Measurements from ENCODE around the gene RPL22. TPM values are rescaled to one million over a fixed set of nuclear protein-coding genes. Genes with fewer than 3 reads are reported as not detected.

RPL22 gene
- 100 to 1,000 TPM; 264 to 275 TPM for total RNA-seq
- long read RNA-seq, transcript RPL22-201 (4 exons, 2,078 nt), result major isoform, 78 of 84 reads
- long read RNA-seq, partial matches to known transcripts, result 0 of 84 reads
- long read RNA-seq, other reads (novel, unspliced or antisense), result 3 of 84 reads

DNA sequence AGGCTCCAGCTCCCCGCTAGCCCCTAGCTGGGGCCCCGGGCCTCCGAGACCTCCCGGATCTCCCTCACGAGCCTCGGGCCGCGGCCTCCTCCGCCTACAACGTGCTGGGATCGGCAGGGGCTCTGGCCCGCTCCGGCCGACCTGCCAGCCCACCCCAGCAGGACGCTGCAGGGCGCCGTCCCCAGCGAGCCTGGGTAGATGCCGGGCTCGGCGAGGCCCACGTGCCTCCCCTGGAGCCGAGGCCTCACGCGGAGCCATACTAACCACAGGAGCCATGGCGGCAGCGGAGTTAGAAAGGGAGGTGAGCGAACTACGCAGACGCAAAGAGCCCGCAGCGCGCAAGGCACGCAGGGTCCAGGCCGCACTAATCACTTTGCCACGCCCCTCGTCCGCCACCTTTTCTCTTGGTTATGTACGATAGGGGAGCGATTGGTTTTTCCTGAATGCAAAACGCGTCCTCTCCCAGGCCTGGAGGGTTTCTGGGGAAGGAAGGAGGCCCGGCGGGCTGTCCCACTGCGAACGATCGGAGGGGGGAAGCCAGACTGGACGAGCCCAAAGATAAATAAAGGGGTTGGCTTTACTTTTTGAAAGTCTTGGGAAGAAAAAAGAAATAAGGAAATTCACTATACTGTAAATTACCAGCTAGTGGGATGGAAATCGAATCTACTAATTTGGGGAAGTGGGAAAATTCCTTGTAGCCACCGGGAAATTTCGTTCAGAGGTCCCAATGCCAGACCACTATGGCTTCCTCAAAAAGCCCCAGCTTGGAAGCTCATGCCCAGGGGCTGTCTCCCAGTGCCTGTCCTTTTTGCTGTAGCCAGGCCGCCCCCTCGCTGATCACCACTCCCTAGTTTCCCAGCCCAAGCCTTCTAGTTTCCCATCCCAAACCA is at the start of gene RPL22:
RPL22 (minus strand) TSS at position 298 of the 890 bp plus-strand sequence; CDS start at position 276, 22 bp downstream.
- ATAC-seq, result peak; percentile 98 to 99
- intact Hi-C loops (cut with DNase I), result loop anchor here in 1 of 2 donors (5.0 kb wide), 1 partner anchor 38 kb away; the partner anchor contains the start of gene ICMT
- peak; percentile 99 for DNase-seq

DNA sequence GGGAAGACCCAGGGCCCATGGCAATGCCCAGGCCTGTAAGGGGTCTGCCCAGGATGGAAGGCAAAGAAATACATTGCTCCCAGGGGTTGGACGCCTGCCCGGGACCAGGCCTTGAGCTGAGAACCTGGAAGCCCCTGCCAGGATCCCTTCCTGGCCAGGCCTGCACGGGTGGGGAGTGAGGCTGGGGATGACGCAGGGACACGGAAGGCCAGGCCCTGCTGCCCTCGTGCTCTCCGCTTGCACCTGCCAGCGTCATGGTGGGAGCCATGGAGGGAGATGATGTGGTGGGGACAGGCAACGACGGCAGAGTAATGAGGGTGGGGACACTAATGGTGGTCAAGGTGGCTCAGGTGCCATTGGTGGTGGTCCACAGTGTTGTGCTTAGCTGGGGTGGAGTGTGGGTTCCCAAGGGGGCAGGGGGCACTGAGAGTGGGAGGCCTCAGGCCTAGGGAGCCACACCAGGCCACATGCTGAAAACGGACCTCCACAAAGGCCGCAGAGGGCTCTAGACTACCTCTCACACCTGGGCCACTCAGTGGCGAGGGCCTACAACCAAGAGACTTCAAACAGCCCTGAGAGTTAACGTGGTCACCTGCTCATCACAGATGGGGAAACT is 48.9 kb upstream of the RPL22 start:
- DNase-seq (no peak), ATAC-seq (no peak)
- intact Hi-C loops (cut with DNase I), result loop anchor here (2.0 to 10.0 kb wide), 3 partner anchors 95 to 157 kb away; no protein-coding TSS in a partner anchor

DNA sequence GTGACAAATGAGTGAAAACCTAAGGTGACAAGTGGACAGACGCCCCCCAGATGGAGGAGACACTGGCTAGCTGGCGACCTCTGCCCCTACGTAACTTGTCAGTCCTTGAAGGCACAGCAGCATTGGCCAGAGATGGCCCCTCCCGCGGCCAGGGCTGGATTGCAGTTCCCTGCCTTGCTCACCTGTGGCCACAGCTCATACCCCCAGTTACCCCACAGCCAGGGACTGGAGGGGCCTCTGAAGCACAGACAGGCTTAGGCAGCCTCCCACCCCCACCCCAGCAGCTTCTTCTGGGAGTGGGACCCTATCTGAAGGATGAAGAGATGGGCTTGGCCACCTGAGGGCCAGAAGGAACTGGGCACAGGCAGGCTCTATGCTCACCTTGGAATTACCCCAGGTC is 48.3 kb upstream of the RPL22 start:
- no peak for DNase-seq
- intact Hi-C loops (cut with DNase I), result loop anchor here (2.0 to 10.0 kb wide), 4 partner anchors 95 to 157 kb away; no protein-coding TSS in a partner anchor

DNA sequence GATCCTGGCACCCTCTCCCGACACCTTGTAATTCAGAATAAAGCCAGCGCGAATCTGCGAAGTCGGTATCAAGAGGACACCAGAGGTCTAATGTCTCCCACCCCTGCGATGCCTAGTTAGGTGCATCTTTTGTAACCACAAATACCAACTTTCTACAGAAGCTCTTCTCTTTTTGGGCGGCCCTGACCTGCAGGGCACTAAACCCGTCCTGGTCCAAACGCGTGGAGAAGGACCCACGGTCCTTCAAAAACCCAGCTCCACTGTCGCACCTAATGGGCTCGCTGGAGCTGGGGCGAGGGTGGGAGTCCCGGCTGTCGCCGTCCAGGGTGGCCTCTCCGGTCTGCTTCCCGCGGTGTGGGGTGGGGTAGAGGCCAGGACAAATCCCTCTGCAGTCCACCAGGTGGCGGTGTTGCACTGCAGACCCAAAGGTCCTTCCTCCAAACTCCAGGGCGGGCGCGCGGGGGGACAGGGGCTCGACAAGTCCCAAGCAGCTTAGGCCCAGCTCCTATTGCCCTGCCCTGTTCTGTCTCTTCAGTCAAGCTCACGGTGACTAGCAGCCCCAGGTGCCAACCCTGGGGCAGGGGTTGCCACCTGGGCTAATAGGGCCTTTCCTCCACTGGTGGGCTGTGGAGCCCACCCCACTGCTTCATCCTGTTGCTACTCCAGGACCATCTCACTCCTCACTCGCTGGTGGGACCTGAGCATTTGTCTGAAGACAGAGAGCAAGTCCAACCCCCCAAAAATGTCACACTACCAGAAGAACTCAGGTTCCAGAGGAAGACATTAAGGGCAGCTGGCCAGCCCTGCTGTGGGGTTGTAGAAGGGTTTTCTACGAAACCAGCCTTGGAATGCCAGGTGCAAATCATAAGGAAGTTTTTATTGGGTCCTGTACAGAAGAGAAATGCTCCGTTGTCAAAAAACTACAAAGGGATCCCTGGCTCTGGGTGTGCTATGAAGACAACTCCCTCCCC is 47.4 kb upstream of the RPL22 start:
- intact Hi-C loops (cut with DNase I), result loop anchor here (1.0 to 10.0 kb wide), 4 partner anchors 97 to 158 kb away; no protein-coding TSS in a partner anchor
- DNase-seq (peak; percentile 87), ATAC-seq (peak; percentile 62 to 63)

More for the DNA sequence above, 48.3 kb upstream of the RPL22 start:
- no peak for ATAC-seq

DNA sequence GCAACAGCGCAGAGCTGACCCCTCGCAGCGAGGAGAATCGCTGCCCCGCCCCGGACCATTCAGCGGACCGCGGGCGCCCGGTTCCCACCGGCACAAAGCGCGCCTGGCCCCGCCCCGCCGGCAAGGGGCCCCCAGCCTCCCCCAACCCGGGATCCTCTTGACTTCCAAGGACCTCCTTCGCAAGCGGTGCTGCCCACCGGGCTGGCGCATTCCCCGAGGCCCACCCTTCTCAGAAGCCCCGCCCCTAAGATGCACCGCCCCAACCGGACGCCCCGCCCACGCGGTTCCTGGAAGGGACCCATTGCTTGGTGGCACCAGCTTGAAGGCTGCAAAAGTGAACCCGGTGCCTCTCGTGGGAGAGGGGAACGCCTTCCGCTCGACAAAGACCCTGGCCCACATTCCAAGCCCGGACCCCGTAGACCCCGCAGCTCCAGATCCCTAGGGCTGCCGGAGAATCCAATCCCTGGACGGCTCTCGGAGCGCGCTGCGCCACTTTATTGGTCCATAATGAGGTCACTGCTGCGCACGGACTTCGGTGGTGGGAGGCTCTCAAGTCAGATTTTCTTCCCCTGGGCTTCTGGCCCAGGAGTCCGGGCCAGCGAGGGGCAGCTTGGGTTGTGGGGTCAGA is 46.6 kb upstream of the RPL22 start:
- no peak for DNase-seq
- ATAC-seq, result no peak
- intact Hi-C loops (cut with DNase I), result loop anchor here (1.0 to 10.0 kb wide), 4 partner anchors 97 to 159 kb away; no protein-coding TSS in a partner anchor

DNA sequence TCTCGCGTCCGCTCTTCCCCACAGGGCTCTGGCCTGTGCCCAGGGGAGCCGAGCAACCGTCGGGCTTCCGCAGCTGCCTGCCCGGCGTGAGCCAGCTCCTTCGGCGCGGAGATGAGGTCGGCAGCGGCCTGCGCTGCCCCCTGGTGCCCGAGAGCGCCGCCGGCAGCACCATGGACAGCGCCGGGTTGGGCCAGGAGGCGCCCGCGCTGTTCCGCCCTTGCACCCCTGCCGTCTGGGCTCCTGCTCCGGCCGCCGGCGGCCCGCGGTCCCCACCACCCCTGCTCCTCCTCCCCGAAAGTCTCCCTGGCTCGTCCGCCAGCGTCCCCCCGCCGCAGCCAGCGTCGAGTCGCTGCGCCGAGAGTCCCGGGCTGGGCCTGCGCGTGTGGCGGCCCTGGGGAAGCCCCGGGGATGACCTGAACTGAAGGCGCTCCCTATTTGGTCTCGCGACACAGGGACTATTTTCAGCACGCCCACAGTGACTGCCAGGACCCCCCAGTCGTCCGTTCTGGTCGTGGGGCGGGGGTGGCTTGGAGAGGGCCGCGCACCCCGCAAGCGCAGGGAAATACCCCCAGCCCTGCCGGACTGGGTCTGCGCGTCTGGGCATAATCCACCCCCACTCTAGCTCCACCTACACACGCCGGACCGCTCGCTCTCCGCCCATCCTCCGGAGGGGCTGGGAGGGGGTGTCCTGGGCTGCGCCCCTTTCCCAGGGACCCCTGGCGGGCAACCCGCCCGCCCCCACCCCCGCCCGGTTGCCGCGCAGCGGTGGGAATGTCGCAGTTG is 45.9 kb upstream of the RPL22 start:
- peak; percentile 70 to 79 for ATAC-seq
- peak; percentile 86 for DNase-seq
- intact Hi-C loops (cut with DNase I), result loop anchor here (10.0 kb wide), 2 partner anchors 140 to 160 kb away; no protein-coding TSS in a partner anchor

DNA sequence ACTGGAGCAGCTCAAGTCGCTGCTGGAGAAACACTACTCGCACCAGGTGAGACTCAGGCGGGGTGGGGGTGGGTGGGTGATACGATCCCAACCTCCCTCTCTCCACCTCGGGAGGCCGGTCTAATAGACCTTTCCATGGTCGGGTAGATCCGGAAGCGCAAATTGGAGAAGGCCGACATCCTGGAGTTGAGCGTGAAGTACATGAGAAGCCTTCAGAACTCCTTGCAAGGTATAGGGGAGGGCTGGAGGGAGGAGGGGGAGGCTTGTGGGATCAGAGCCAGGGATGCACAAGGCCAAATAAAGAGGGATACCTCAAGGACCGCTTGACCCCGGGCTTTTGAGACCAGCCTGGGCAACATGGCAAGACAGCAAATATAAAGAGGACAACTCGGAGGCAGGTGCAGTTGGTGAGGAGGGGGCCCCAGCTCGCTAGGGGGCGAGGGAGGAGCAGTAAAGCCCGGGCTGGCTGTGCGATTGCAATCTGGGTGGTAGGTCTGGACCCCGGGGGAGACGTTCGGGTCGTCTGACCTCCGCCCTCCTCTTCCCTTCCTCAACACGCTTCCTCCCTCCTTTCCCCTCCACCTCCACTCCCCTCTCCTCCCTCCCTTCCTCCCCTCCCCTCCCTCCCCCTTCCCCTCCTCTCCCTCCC is 45.1 kb upstream of the RPL22 start:
- DNase-seq (no peak), ATAC-seq (no peak)
- intact Hi-C loops (cut with DNase I), result loop anchor here (5.0 to 10.0 kb wide), 5 partner anchors 37 to 192 kb away; partner anchors contain the start of gene RNF207 (in 1 of the 2)

DNA sequence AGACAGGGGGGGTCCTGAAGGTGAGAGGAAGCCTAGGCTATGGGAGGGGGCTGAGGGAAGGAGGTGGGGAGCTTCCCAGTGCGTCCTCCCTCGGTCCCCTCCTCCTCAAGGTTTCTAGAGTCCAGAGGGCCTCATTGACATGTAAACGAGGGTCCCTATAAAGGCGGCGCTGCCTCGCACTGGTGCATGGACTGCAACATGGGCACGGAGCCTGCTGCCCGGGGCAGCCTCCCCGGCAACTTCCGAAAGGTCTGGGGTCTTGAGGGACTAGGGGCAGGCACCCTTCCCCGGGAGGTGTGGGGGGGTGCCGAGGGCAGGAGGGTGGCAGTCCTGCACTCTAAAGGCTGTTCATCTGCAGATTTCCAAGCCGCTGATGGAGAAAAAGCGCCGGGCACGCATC is 44.6 kb upstream of the RPL22 start, which contains the start of gene HES3:
HES3 (plus strand) TSS at position 187 of the 400 bp plus-strand sequence; CDS start at position 374, 187 bp downstream.
- no peak for ATAC-seq
- intact Hi-C loops (cut with DNase I), result loop anchor here (5.0 to 10.0 kb wide), 5 partner anchors 37 to 192 kb away; partner anchors contain the start of gene RNF207 (in 1 of the 2)
- DNase-seq, result no peak

DNA sequence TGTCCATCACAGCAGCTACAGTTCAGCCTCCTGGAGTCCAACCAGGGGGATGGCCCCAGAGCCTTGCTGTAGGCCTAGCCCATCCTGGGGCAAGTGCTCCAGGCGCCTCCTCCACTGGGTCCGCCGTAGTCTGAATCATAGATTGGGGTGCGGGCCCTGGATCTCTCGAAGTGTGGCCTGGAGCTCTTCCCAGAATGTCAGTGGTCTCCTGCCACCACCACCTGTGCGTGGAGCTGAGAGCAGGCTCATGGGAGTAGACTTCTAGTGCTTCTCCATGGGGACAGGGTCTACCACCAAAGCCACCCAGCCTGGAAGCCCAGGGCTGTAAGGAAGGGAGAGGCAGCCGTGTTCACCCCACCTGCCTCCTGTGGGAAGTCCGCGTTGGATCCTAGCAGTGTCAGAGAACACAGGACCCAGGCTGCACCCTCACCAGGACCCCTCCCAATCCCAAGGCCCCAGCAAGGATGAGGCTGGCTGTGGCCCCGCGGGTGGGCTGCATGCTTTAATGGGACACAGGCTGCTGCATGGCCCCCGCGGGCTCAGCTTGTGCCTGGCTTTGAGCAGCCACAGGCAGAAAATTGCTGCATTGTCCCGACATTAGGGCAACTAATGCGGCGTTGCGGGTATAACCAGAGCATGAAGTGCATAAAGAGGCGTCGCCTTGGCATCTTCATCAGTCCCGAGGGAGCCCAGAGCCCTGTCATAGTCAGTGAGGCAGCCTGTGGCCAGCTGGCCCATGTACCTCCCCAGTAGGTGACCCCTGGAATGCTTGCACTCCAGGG is 43.8 kb upstream of the RPL22 start:
- DNase-seq (no peak), ATAC-seq (no peak)
- intact Hi-C loops (cut with DNase I), result loop anchor here (5.0 to 10.0 kb wide), 5 partner anchors 36 to 191 kb away; partner anchors contain the start of gene RNF207 (in 1 of the 2)

DNA sequence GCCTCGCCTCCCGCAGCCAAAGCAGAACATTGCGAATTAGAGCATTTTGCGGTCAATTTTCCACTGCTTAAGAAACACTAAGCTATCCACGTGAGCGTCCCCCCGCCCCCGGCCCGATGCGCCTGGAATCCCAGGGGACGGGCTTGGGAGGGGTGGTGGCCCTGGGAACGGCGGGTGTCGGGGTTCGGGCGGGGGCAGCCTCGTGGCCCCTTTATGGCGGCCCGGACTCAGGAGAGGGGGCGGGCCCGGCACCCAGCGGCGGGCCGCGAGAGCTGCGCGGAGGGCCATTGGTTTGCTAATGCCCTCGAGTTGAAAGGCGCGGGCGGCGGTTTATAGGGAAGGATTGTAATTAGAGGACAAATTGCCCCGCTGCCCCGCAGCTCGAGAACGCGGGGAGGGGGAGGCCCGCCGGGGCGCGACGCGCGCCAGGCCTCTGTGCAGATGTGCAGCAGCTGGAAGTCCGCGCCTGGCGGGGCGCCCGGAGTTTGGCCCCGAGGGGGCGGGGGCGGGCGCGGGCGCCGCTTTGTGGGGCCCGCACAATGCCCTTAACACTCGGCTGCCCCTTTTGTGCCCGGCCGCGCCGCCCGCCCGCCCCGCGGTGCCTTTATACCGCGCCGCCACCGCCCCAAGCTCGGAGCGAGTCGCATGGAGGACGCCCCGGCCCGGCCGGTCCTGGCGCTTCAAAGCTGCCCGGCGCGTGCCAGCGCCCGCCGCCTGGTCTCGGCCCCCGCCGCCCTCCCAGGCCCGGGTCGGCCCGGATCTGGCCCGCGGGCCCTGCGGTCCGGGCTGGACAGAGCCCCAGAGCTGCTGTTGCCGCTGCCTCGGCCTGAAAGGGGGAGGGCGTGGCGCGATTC is 42.7 kb upstream of the RPL22 start:
- intact Hi-C loops (cut with DNase I), result loop anchor here (5.0 to 10.0 kb wide), 5 partner anchors 35 to 190 kb away; partner anchors contain the start of gene RNF207 (in 1 of the 2)
- ATAC-seq (no peak), DNase-seq (no peak)

DNA sequence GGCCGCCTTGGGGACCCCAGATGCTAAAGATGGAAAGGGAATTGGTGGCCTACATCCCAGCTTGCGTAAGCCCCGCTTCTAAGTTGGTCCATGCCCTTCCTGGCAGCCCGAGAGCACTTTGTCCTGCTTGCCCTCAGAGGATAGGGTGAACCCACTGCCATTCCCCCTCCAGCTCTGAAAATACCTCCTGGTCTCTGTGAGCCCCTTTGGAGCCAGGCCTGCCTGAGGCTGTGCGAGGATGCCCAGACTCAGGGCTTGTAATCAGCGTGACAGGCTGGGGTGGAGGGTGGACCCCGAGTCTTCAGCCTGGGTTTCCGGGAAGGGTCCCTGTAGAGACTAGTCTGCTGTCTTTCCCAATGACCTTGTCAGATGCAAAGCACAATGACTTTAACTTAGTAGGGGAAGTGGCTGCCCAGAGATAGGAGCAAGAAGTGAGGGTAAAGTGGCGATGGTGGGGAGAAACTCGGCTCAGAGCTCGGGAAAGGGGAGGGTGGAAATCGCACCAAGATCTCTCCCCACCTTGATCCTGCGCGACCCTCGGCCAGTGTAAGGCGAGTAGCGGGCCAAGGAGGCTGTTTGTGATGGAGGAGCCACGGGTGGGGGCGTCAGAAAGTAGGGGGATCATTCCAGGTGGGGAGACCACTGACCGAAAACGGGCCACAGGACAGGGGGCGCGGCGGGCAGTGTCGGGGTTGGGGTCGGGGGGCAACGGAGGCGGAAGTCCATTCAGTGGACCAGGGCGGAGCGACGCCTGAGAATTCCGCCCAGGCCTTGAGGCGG is 41.9 kb upstream of the RPL22 start:
- ATAC-seq (no peak), DNase-seq (no peak)
- intact Hi-C loops (cut with DNase I), result loop anchor here (5.0 to 10.0 kb wide), 5 partner anchors 34 to 189 kb away; partner anchors contain the start of gene RNF207 (in 1 of the 2)

DNA sequence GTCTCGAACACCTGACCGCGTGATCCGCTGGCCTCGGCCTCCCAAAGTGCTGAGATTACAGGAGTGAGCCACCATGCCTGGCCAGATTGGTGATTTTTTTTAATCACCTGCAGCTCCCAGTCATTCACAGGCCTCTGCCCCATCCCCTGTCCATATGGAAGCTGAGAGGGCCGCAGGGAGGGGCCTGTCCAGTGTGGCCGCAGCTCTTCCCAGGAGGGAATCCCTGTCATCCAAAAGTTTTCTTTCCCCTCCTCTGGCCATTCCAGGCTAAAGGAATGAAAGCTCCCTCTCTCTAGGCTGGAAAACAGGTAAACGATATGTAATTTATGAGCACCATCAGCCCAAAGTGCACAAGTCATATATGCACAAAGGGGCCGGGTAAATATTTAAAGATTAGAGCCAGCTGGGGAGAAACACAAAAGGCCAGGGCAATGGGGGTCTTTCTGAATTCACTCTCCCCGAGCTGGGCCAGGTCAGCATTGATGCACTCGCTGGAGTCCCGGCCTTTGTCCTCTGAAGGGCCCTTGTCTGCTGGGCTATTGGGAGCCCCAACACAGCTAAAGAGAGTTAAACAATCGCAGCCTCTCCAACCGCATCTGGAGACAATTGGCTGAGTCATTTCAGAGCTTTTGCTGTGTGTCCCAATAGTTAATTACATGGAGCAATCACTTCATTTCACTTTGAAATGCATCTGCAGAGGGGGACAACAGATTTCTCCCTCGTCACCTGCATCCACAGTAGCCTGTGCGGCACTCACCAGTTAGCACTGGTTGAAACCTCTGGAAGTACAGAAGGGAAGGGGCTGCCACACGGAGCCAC is 40.8 kb upstream of the RPL22 start:
- DNase-seq (no peak), ATAC-seq (no peak)
- intact Hi-C loops (cut with DNase I), result loop anchor here (5.0 to 10.0 kb wide), 6 partner anchors 33 to 188 kb away; partner anchors contain the start of genes RNF207 (in 1 of the 2) and RPL22 (in 1 of the 2)

All from left cardiac atrium (tissue), 4 donors.